TTC549 (cell line): Measurements from ENCODE around the gene HSDL1.

Experiments used
- FAIRE-seq: peaks from 2 replicates; lab custom pipeline; 2012; peaks lifted over from hg19 to GRCh38; lab: Jason Lieb, UNC

The HSDL1 gene

GRCh38 chr16:84176192-84177053, 31.4 kb upstream of the HSDL1 start:
- no peak for FAIRE-seq

- FAIRE-seq = no peak
Observed at GRCh38 chr16:84175350-84176081, 30.5 kb upstream of the HSDL1 start.

GRCh38 chr16:84174396-84174795, 29.4 kb upstream of the HSDL1 start:
- FAIRE-seq = no peak

GRCh38 chr16:84169765-84170310, 24.9 kb upstream of the HSDL1 start:
- no peak for FAIRE-seq

- no peak for FAIRE-seq
Observed at GRCh38 chr16:84166796-84167695, 22.1 kb upstream of the HSDL1 start.

GRCh38 chr16:84165746-84166145, 20.8 kb upstream of the HSDL1 start:
- FAIRE-seq = no peak

- no peak for FAIRE-seq
Observed at GRCh38 chr16:84161801-84162200, 16.8 kb upstream of the HSDL1 start.

- FAIRE-seq = no peak
Observed at GRCh38 chr16:84161037-84161436, 16.1 kb upstream of the HSDL1 start.

- FAIRE-seq = no peak
Observed at GRCh38 chr16:84159800-84160199, 14.8 kb upstream of the HSDL1 start.

GRCh38 chr16:84159007-84159406, 14.0 kb upstream of the HSDL1 start:
- FAIRE-seq = no peak

GRCh38 chr16:84156342-84156784, 11.4 kb upstream of the HSDL1 start:
- no peak for FAIRE-seq

- no peak for FAIRE-seq
Observed at GRCh38 chr16:84155771-84156170, 10.8 kb upstream of the HSDL1 start.

- no peak for FAIRE-seq
Observed at GRCh38 chr16:84155226-84155625, 10.2 kb upstream of the HSDL1 start.

- FAIRE-seq = no peak
Observed at GRCh38 chr16:84153660-84154214, 8.8 kb upstream of the HSDL1 start.

- FAIRE-seq = no peak
Observed at GRCh38 chr16:84150926-84151325, 5.9 kb upstream of the HSDL1 start.

- no peak for FAIRE-seq
Observed at GRCh38 chr16:84144209-84144858, 643 bp downstream of the HSDL1 start.

- no peak for FAIRE-seq
Observed at GRCh38 chr16:84143784-84144199, 1.2 kb downstream of the HSDL1 start.

- FAIRE-seq = no peak
Observed at GRCh38 chr16:84143081-84143480, 1.9 kb downstream of the HSDL1 start.

GRCh38 chr16:84141143-84141670, 3.8 kb downstream of the HSDL1 start:
- FAIRE-seq = no peak

- no peak for FAIRE-seq
Observed at GRCh38 chr16:84139628-84140258, 5.2 kb downstream of the HSDL1 start.
